ENCODE measurements around the gene UBE2E1.
"Not testable (repeated sequence)": the region's sequence is repeated elsewhere in the genome, so short reads cannot be mapped to it uniquely, and the experiment has no call there.

The UBE2E1 gene

GRCh38 chr3:23840521-23840920 is 34.8 kb downstream of the UBE2E1 start:
- peaks cover 0 to 6% of the 10 kb centered on the region in 2 donors for H3K4me1 ChIP-seq (ENCODE audit: control insufficient read depth in 2 of 2, insufficient read depth in 2 of 2, low read length in 2 of 2)
- H3K27ac ChIP-seq (ENCODE audit: low read depth in 2 of 2, low read length in 2 of 2), result no peak overlapping the region
- no peaks in the 10 kb centered on the region for H3K9me3 ChIP-seq (ENCODE audit: control insufficient read depth in 2 of 2, low read length in 2 of 2)
- H3K27me3 ChIP-seq (ENCODE audit: control insufficient read depth in 2 of 2, insufficient read depth in 2 of 2, low read length in 2 of 2), result no peaks in the 10 kb centered on the region
- H3K36me3 ChIP-seq (ENCODE audit: control insufficient read depth in 2 of 2, insufficient read depth in 2 of 2, low read length in 2 of 2), result no peaks in the 10 kb centered on the region
- no peak overlapping the region for H3K4me3 ChIP-seq (ENCODE audit: low read length in 2 of 2)
- H3K9ac ChIP-seq (ENCODE audit: low read depth in 1 of 2, low read length in 2 of 2), result no peak overlapping the region

- Histone ChIP-seq H3K4me3 (ENCODE audit: low read length in 2 of 2) (no peak overlapping the region), H3K4me1 (ENCODE audit: control insufficient read depth in 2 of 2, insufficient read depth in 2 of 2, low read length in 2 of 2) (no peaks in the 10 kb centered on the region), H3K36me3 (ENCODE audit: control insufficient read depth in 2 of 2, insufficient read depth in 2 of 2, low read length in 2 of 2) (no peaks in the 10 kb centered on the region), H3K9me3 (ENCODE audit: control insufficient read depth in 2 of 2, low read length in 2 of 2) (no peaks in the 10 kb centered on the region), H3K27ac (ENCODE audit: low read depth in 2 of 2, low read length in 2 of 2) (no peak overlapping the region), H3K27me3 (ENCODE audit: control insufficient read depth in 2 of 2, insufficient read depth in 2 of 2, low read length in 2 of 2) (no peaks in the 10 kb centered on the region), H3K9ac (ENCODE audit: low read depth in 1 of 2, low read length in 2 of 2) (no peak overlapping the region)
Measured at GRCh38 chr3:23843869-23844268, 38.1 kb downstream of the UBE2E1 start.

- Histone ChIP-seq H3K9me3 (ENCODE audit: control insufficient read depth in 2 of 2, low read length in 2 of 2) (no peaks in the 10 kb centered on the region), H3K9ac (ENCODE audit: low read depth in 1 of 2, low read length in 2 of 2) (no peak overlapping the region), H3K4me3 (ENCODE audit: low read length in 2 of 2) (no peak overlapping the region), H3K4me1 (ENCODE audit: control insufficient read depth in 2 of 2, insufficient read depth in 2 of 2, low read length in 2 of 2) (no peaks in the 10 kb centered on the region), H3K36me3 (ENCODE audit: control insufficient read depth in 2 of 2, insufficient read depth in 2 of 2, low read length in 2 of 2) (no peaks in the 10 kb centered on the region), H3K27me3 (ENCODE audit: control insufficient read depth in 2 of 2, insufficient read depth in 2 of 2, low read length in 2 of 2) (no peaks in the 10 kb centered on the region), H3K27ac (ENCODE audit: low read depth in 2 of 2, low read length in 2 of 2) (no peak overlapping the region)
Measured at GRCh38 chr3:23845326-23846216, 39.8 kb downstream of the UBE2E1 start.

- not testable (repeated sequence) for H3K4me3 ChIP-seq (ENCODE audit: low read length in 2 of 2); H3K36me3 ChIP-seq (ENCODE audit: control insufficient read depth in 2 of 2, insufficient read depth in 2 of 2, low read length in 2 of 2); H3K27me3 ChIP-seq (ENCODE audit: control insufficient read depth in 2 of 2, insufficient read depth in 2 of 2, low read length in 2 of 2); H3K9me3 ChIP-seq (ENCODE audit: control insufficient read depth in 2 of 2, low read length in 2 of 2); H3K9ac ChIP-seq (ENCODE audit: low read depth in 1 of 2, low read length in 2 of 2); H3K4me1 ChIP-seq (ENCODE audit: control insufficient read depth in 2 of 2, insufficient read depth in 2 of 2, low read length in 2 of 2); H3K27ac ChIP-seq (ENCODE audit: low read depth in 2 of 2, low read length in 2 of 2)
Measured at GRCh38 chr3:23849462-23849861, 43.7 kb downstream of the UBE2E1 start.

- Histone ChIP-seq H3K9me3 (ENCODE audit: control insufficient read depth in 2 of 2, low read length in 2 of 2) (no peaks in the 10 kb centered on the region), H3K27me3 (ENCODE audit: control insufficient read depth in 2 of 2, insufficient read depth in 2 of 2, low read length in 2 of 2) (no peaks in the 10 kb centered on the region), H3K4me1 (ENCODE audit: control insufficient read depth in 2 of 2, insufficient read depth in 2 of 2, low read length in 2 of 2) (no peaks in the 10 kb centered on the region), H3K4me3 (ENCODE audit: low read length in 2 of 2) (no peak overlapping the region), H3K27ac (ENCODE audit: low read depth in 2 of 2, low read length in 2 of 2) (no peak overlapping the region), H3K9ac (ENCODE audit: low read depth in 1 of 2, low read length in 2 of 2) (no peak overlapping the region), H3K36me3 (ENCODE audit: control insufficient read depth in 2 of 2, insufficient read depth in 2 of 2, low read length in 2 of 2) (no peaks in the 10 kb centered on the region)
Measured at GRCh38 chr3:23856286-23856685, 50.5 kb downstream of the UBE2E1 start.

- Histone ChIP-seq H3K27me3 (ENCODE audit: control insufficient read depth in 2 of 2, insufficient read depth in 2 of 2, low read length in 2 of 2) (no peaks in the 10 kb centered on the region), H3K27ac (ENCODE audit: low read depth in 2 of 2, low read length in 2 of 2) (no peak overlapping the region), H3K4me3 (ENCODE audit: low read length in 2 of 2) (no peak overlapping the region), H3K36me3 (ENCODE audit: control insufficient read depth in 2 of 2, insufficient read depth in 2 of 2, low read length in 2 of 2) (no peaks in the 10 kb centered on the region), H3K9ac (ENCODE audit: low read depth in 1 of 2, low read length in 2 of 2) (no peak overlapping the region), H3K9me3 (ENCODE audit: control insufficient read depth in 2 of 2, low read length in 2 of 2) (no peaks in the 10 kb centered on the region), H3K4me1 (ENCODE audit: control insufficient read depth in 2 of 2, insufficient read depth in 2 of 2, low read length in 2 of 2) (no peaks in the 10 kb centered on the region)
Measured at GRCh38 chr3:23859012-23859743, 53.4 kb downstream of the UBE2E1 start.

GRCh38 chr3:23859839-23860382 is 54.2 kb downstream of the UBE2E1 start:
- Histone ChIP-seq H3K9ac (ENCODE audit: low read depth in 1 of 2, low read length in 2 of 2) (no peak overlapping the region), H3K36me3 (ENCODE audit: control insufficient read depth in 2 of 2, insufficient read depth in 2 of 2, low read length in 2 of 2) (no peaks in the 10 kb centered on the region), H3K4me3 (ENCODE audit: low read length in 2 of 2) (no peak overlapping the region), H3K9me3 (ENCODE audit: control insufficient read depth in 2 of 2, low read length in 2 of 2) (no peaks in the 10 kb centered on the region), H3K27me3 (ENCODE audit: control insufficient read depth in 2 of 2, insufficient read depth in 2 of 2, low read length in 2 of 2) (no peaks in the 10 kb centered on the region), H3K4me1 (ENCODE audit: control insufficient read depth in 2 of 2, insufficient read depth in 2 of 2, low read length in 2 of 2) (no peaks in the 10 kb centered on the region), H3K27ac (ENCODE audit: low read depth in 2 of 2, low read length in 2 of 2) (no peak overlapping the region)

- no peak overlapping the region for H3K27ac ChIP-seq (ENCODE audit: low read depth in 2 of 2, low read length in 2 of 2)
- no peaks in the 10 kb centered on the region for H3K9me3 ChIP-seq (ENCODE audit: control insufficient read depth in 2 of 2, low read length in 2 of 2)
- no peaks in the 10 kb centered on the region for H3K27me3 ChIP-seq (ENCODE audit: control insufficient read depth in 2 of 2, insufficient read depth in 2 of 2, low read length in 2 of 2)
- H3K36me3 ChIP-seq (ENCODE audit: control insufficient read depth in 2 of 2, insufficient read depth in 2 of 2, low read length in 2 of 2), result peaks cover 0 to 2% of the 10 kb centered on the region in 2 donors
- H3K4me3 ChIP-seq (ENCODE audit: low read length in 2 of 2), result no peak overlapping the region
- peaks cover 10% of the 10 kb centered on the region in 2 donors for H3K4me1 ChIP-seq (ENCODE audit: control insufficient read depth in 2 of 2, insufficient read depth in 2 of 2, low read length in 2 of 2)
- H3K9ac ChIP-seq (ENCODE audit: low read depth in 1 of 2, low read length in 2 of 2), result no peak overlapping the region
Measured at GRCh38 chr3:23861689-23862088, 55.9 kb downstream of the UBE2E1 start.

GRCh38 chr3:23863060-23863459 is 57.3 kb downstream of the UBE2E1 start:
- no peaks in the 10 kb centered on the region for H3K9me3 ChIP-seq (ENCODE audit: control insufficient read depth in 2 of 2, low read length in 2 of 2)
- H3K27ac ChIP-seq (ENCODE audit: low read depth in 2 of 2, low read length in 2 of 2), result no peak overlapping the region
- no peaks in the 10 kb centered on the region for H3K27me3 ChIP-seq (ENCODE audit: control insufficient read depth in 2 of 2, insufficient read depth in 2 of 2, low read length in 2 of 2)
- peaks cover 10% of the 10 kb centered on the region in 2 donors for H3K4me1 ChIP-seq (ENCODE audit: control insufficient read depth in 2 of 2, insufficient read depth in 2 of 2, low read length in 2 of 2)
- H3K36me3 ChIP-seq (ENCODE audit: control insufficient read depth in 2 of 2, insufficient read depth in 2 of 2, low read length in 2 of 2), result peaks cover 0 to 2% of the 10 kb centered on the region in 2 donors
- H3K4me3 ChIP-seq (ENCODE audit: low read length in 2 of 2), result no peak overlapping the region
- H3K9ac ChIP-seq (ENCODE audit: low read depth in 1 of 2, low read length in 2 of 2), result no peak overlapping the region

- no peaks in the 10 kb centered on the region for H3K27me3 ChIP-seq (ENCODE audit: control insufficient read depth in 2 of 2, insufficient read depth in 2 of 2, low read length in 2 of 2)
- peaks cover 0 to 2% of the 10 kb centered on the region in 2 donors for H3K36me3 ChIP-seq (ENCODE audit: control insufficient read depth in 2 of 2, insufficient read depth in 2 of 2, low read length in 2 of 2)
- no peak overlapping the region for H3K9ac ChIP-seq (ENCODE audit: low read depth in 1 of 2, low read length in 2 of 2)
- H3K4me1 ChIP-seq (ENCODE audit: control insufficient read depth in 2 of 2, insufficient read depth in 2 of 2, low read length in 2 of 2), result peaks cover 10% of the 10 kb centered on the region in 2 donors
- H3K4me3 ChIP-seq (ENCODE audit: low read length in 2 of 2), result no peak overlapping the region
- H3K9me3 ChIP-seq (ENCODE audit: control insufficient read depth in 2 of 2, low read length in 2 of 2), result no peaks in the 10 kb centered on the region
- H3K27ac ChIP-seq (ENCODE audit: low read depth in 2 of 2, low read length in 2 of 2), result no peak overlapping the region
Measured at GRCh38 chr3:23864931-23865330, 59.2 kb downstream of the UBE2E1 start.
